H9 (cell line): Measurements from ENCODE around the gene C16orf95. TPM values are rescaled to one million over a fixed set of nuclear protein-coding genes. Genes with fewer than 3 reads are reported as not detected.

Source experiments
- DNase-seq: peaks from one replicate; pipeline ENCODE4 v3.0.0-alpha.2; 2017
- H2AFZ ChIP-seq: one replicate; pipeline ENCODE4 v1.6.1; 2013; ENCODE audit warnings: mild to moderate bottlenecking, low read length, control low read depth, moderate library complexity
- H2AK5ac ChIP-seq: 2 replicates; pipeline ENCODE4 v1.6.1; 2013; ENCODE audit warnings: low read length, control low read depth, mixed read lengths; ENCODE audit not compliant: insufficient read length
- H2BK120ac ChIP-seq: one replicate; pipeline ENCODE4 v1.6.1; 2013; ENCODE audit warnings: low read depth, mild to moderate bottlenecking, low read length, control low read depth, inconsistent platforms; ENCODE audit not compliant: poor library complexity, severe bottlenecking
- H2BK12ac ChIP-seq: 2 replicates; pipeline ENCODE4 v1.6.1; 2013; ENCODE audit warnings: low read length, control low read depth, mixed read lengths, low read depth; ENCODE audit not compliant: insufficient read length
- H2BK15ac ChIP-seq: 2 replicates; pipeline ENCODE4 v1.6.1; 2013; ENCODE audit warnings: low read depth, low read length, control low read depth
- H2BK20ac ChIP-seq: one replicate; pipeline ENCODE4 v1.6.1; 2013; ENCODE audit warnings: low read depth, mild to moderate bottlenecking, low read length, control low read depth, inconsistent platforms; ENCODE audit not compliant: poor library complexity, severe bottlenecking
- H2BK5ac ChIP-seq: 2 replicates; pipeline ENCODE4 v1.6.1; 2013; ENCODE audit warnings: low read length, control low read depth, mixed read lengths; ENCODE audit not compliant: insufficient read length
- H3K14ac ChIP-seq: 2 replicates; pipeline ENCODE4 v1.6.1; 2013; ENCODE audit warnings: low read length, control low read depth; ENCODE audit not compliant: insufficient read depth
- H3K18ac ChIP-seq: 2 replicates; pipeline ENCODE4 v1.6.1; 2013; ENCODE audit warnings: low read depth, mild to moderate bottlenecking, mixed read lengths, low read length, control low read depth; ENCODE audit not compliant: insufficient read length
- H3K23ac ChIP-seq: 2 replicates; pipeline ENCODE4 v1.6.1; 2013; ENCODE audit warnings: low read length, control low read depth, mixed read lengths, low read depth; ENCODE audit not compliant: insufficient read length
- H3K23me2 ChIP-seq: 2 replicates; pipeline ENCODE4 v1.6.1; 2013; ENCODE audit warnings: low read depth, mild to moderate bottlenecking, mixed read lengths, low read length, control low read depth; ENCODE audit not compliant: insufficient read length, poor library complexity, severe bottlenecking
- H3K27ac ChIP-seq: 2 replicates; pipeline ENCODE4 v1.5.1; 2013; ENCODE audit warnings: low read length, control low read depth, mixed read lengths, low read depth; ENCODE audit not compliant: insufficient read length
- H3K27me3 ChIP-seq: 2 replicates; pipeline ENCODE4 v1.6.1; 2013; ENCODE audit warnings: low read length, control low read depth, inconsistent platforms; ENCODE audit not compliant: insufficient read depth
- H3K4ac ChIP-seq: 2 replicates; pipeline ENCODE4 v1.6.1; 2013; ENCODE audit warnings: low read depth, mild to moderate bottlenecking, control low read depth, inconsistent platforms, low read length, moderate library complexity
- H3K4me1 ChIP-seq: 2 replicates; pipeline ENCODE4 v1.6.1; 2013; ENCODE audit warnings: low read length, control low read depth, inconsistent platforms; ENCODE audit not compliant: insufficient read depth
- H3K4me2 ChIP-seq: 2 replicates; pipeline ENCODE4 v1.6.1; 2013; ENCODE audit warnings: low read length, control low read depth, mixed read lengths; ENCODE audit not compliant: insufficient read length, insufficient read depth
- H3K56ac ChIP-seq: 2 replicates; pipeline ENCODE4 v1.6.1; 2013; ENCODE audit warnings: low read depth, mild to moderate bottlenecking, mixed read lengths, low read length, control low read depth; ENCODE audit not compliant: insufficient read length
- H3K79me1 ChIP-seq: 2 replicates; pipeline ENCODE4 v1.6.1; 2013; ENCODE audit warnings: low read depth, mild to moderate bottlenecking, moderate library complexity, low read length, control low read depth, inconsistent platforms; ENCODE audit not compliant: insufficient read depth, poor library complexity, severe bottlenecking
- H3K79me2 ChIP-seq: 2 replicates; pipeline ENCODE4 v1.6.1; 2013; ENCODE audit warnings: low read length, control low read depth, inconsistent platforms; ENCODE audit not compliant: insufficient read depth
- H3K9ac ChIP-seq: 2 replicates; pipeline ENCODE4 v1.6.1; 2013; ENCODE audit warnings: low read length, control low read depth, mixed read lengths; ENCODE audit not compliant: insufficient read length; ENCODE audit errors: extremely low read depth
- H3K9me3 ChIP-seq: one replicate; pipeline ENCODE4 v1.6.1; 2013; ENCODE audit warnings: low read depth, low read length, inconsistent platforms; ENCODE audit not compliant: control insufficient read depth
- H3T11ph ChIP-seq: one replicate; pipeline ENCODE4 v1.6.1; 2013; ENCODE audit warnings: mild to moderate bottlenecking, low read length, control low read depth, inconsistent platforms
- H4K20me1 ChIP-seq: one replicate; pipeline ENCODE4 v1.6.1; 2013; ENCODE audit not compliant: control insufficient read depth, insufficient read length, insufficient read depth
- H4K5ac ChIP-seq: 2 replicates; pipeline ENCODE4 v1.6.1; 2013; ENCODE audit warnings: low read depth, mild to moderate bottlenecking, mixed read lengths, low read length, control low read depth; ENCODE audit not compliant: insufficient read length
- H4K8ac ChIP-seq: replicated peaks from 2 replicates; pipeline ENCODE4 v1.6.1; 2013; ENCODE audit warnings: low read length, control low read depth, mixed read lengths, low read depth; ENCODE audit not compliant: insufficient read length
- H4K91ac ChIP-seq: 2 replicates; pipeline ENCODE4 v1.6.1; 2013; ENCODE audit warnings: low read depth, mild to moderate bottlenecking, moderate library complexity, mixed read lengths, low read length, control low read depth; ENCODE audit not compliant: insufficient read length
- H3K27ac Mint-ChIP-seq, 3 experiments: 2 replicates in 2 of 3; 3 replicates in 1 of 3; pipeline ENCODE4 v1.8.0; 2020 to 2021; ENCODE audit warnings: mixed read lengths in 3 of 3, mild to moderate bottlenecking in 1 of 3, moderate library complexity in 1 of 3
- H3K27me3 Mint-ChIP-seq: 2 replicates; pipeline ENCODE4 v1.8.0; 2021; ENCODE audit warnings: low read depth, mild to moderate bottlenecking, moderate library complexity, mixed read lengths
- H3K36me3 Mint-ChIP-seq, 3 experiments: 2 replicates in 2 of 3; 3 replicates in 1 of 3; pipeline ENCODE4 v1.8.0; 2020 to 2021; ENCODE audit warnings: low read depth in 3 of 3, mixed read lengths in 3 of 3; ENCODE audit not compliant: insufficient read depth in 1 of 3
- H3K4me1 Mint-ChIP-seq, 2 experiments: 2 replicates each; pipeline ENCODE4 v1.8.0; 2020; ENCODE audit warnings: mixed read lengths in 2 of 2
- H3K4me3 Mint-ChIP-seq, 2 experiments: 2 replicates in 1 of 2; 3 replicates in 1 of 2; pipeline ENCODE4 v1.8.0; 2020 to 2021; ENCODE audit warnings: mild to moderate bottlenecking in 2 of 2, mixed read lengths in 2 of 2, moderate library complexity in 1 of 2
- H3K9me3 Mint-ChIP-seq, 2 experiments: 2 replicates in 1 of 2; 3 replicates in 1 of 2; pipeline ENCODE4 v1.8.0; 2020; ENCODE audit warnings: mild to moderate bottlenecking in 2 of 2, mixed read lengths in 2 of 2, moderate library complexity in 1 of 2
- CTCF ChIP-seq: fragments of 200-600 bp; sonication (generic); conservative IDR thresholded peaks from 3 replicates; pipeline ENCODE4 v1.8.0; 2021; ENCODE audit warnings: antibody characterized with exemption, mild to moderate bottlenecking
- WGBS: extraction: QIAGEN DNeasy Blood & Tissue Kit; methylation state at CpG from one replicate; pipeline ENCODE4 v1.1.7; 2013; ENCODE audit warnings: missing lambda C conversion rate, low lambda C conversion rate, mixed read lengths; ENCODE audit not compliant: insufficient read length; ENCODE audit errors: extremely low coverage; 5-methylcytosine and 5-hydroxymethylcytosine counted together
- total RNA-seq: library from RNA; stranded (reverse); gene quantifications from 2 replicates; pipeline ENCODE4 v1.2.1, GENCODE V29; 2021

The C16orf95 gene
- total RNA-seq, 1 experiment from 2014 or later, result 5.6 TPM

DNA sequence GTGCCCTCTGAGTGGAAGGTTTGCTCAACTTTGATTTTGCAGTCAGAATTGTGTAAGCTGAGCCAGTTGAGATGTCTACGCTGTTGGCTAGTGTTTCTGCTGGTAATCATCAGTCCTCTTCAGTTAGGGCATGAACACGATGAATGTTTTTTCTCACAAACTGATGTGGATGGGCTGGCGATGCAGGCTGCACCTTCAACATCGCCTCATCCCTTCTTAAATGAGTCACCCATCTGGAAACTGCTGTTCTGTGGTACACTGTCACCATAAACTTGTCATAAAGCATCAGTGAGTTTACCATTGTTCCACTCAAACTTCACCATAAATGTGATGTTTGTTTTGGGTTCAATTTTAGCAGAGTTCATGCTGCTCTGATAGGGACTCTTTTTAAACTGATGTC, 8.4 kb downstream of the C16orf95 start:
- no CpG with 5 or more reads among the region's 4 CpGs for WGBS
- Histone ChIP-seq H3T11ph (no peak overlapping the region), H2BK12ac (no peak overlapping the region)

More for the DNA sequence above, 8.4 kb downstream of the C16orf95 start:
- Histone ChIP-seq H3K4ac (no peak overlapping the region), H3K18ac (no peak overlapping the region), H3K4me2 (no peak overlapping the region), H3K23ac (no peak overlapping the region), H3K27me3 (no peaks in the 10 kb centered on the region), H4K5ac (no peak overlapping the region), H3K79me2 (no peaks in the 10 kb centered on the region), H4K8ac (no peak overlapping the region), H4K20me1 (no peaks in the 10 kb centered on the region), H2AFZ (no peak overlapping the region), H2BK15ac (no peak overlapping the region), H2AK5ac (no peak overlapping the region), H3K9ac (no peak overlapping the region), H3K79me1 (no peaks in the 10 kb centered on the region), H3K4me1 (no peaks in the 10 kb centered on the region), H3K14ac (no peak overlapping the region), H3K56ac (no peak overlapping the region), H3K27ac (no peak overlapping the region), H2BK120ac (no peak overlapping the region), H3K23me2 (no peaks in the 10 kb centered on the region), H4K91ac (no peak overlapping the region), H2BK5ac (no peak overlapping the region), H2BK20ac (no peak overlapping the region), H3K9me3 (no peaks in the 10 kb centered on the region)
- H3K36me3 Mint-ChIP-seq, result peaks cover 3 to 7% (median 4%) of the 10 kb centered on the region in 3 experiments; a peak in 4 of 7 replicates
- peaks cover 5 to 7% of the 10 kb centered on the region in 2 experiments; a peak in 4 of 5 replicates for H3K9me3 Mint-ChIP-seq
- no peak overlapping the region for H3K27ac Mint-ChIP-seq
- H3K4me3 Mint-ChIP-seq, result no peak overlapping the region
- no peaks in the 10 kb centered on the region; the same call in 1 of the 2 replicates for H3K27me3 Mint-ChIP-seq
- DNase-seq, result no peak
- peaks cover 15 to 17% of the 10 kb centered on the region in 2 experiments for H3K4me1 Mint-ChIP-seq
- TF ChIP-seq CTCF, result no peak
